Stimulated activated CD8-positive, alpha-beta memory T cell treated with anti-CD3 and anti-CD28 coated beads, Interleukin-4, amount 100 ng/mL, for 4 hours (primary cell): ENCODE results near the gene CCNA1.

Experiments used
- DNase-seq, 2 donors: peaks; one replicate each; pipeline ENCODE4 v3.0.0-alpha.2; 2020; ENCODE audit warnings: low read depth in 2 of 2, low spot score in 1 of 2

Gene CCNA1

GRCh38 chr13:36432106-36432544 lies at the start of gene CCNA1:
CCNA1 (plus strand) TSS chr13:36432495; CDS start chr13:36433057, 562 bp downstream.
- no peak for DNase-seq

- DNase-seq: no peak
Measured at GRCh38 chr13:36385489-36385888, 46.8 kb upstream of the CCNA1 start.

- no peak for DNase-seq
Measured at GRCh38 chr13:36395280-36395679, 37.0 kb upstream of the CCNA1 start.

- DNase-seq: no peak
Measured at GRCh38 chr13:36405151-36405550, 27.1 kb upstream of the CCNA1 start.

- no peak for DNase-seq
Measured at GRCh38 chr13:36412736-36413135, 19.6 kb upstream of the CCNA1 start.

GRCh38 chr13:36413161-36413560 lies 19.1 kb upstream of the CCNA1 start:
- DNase-seq: no peak

- no peak for DNase-seq
Measured at GRCh38 chr13:36414461-36414860, 17.8 kb upstream of the CCNA1 start.

- no peak for DNase-seq
Measured at GRCh38 chr13:36417331-36417730, 15.0 kb upstream of the CCNA1 start.

GRCh38 chr13:36418022-36418805 lies 14.1 kb upstream of the CCNA1 start:
- DNase-seq: no peak

GRCh38 chr13:36420437-36420891 lies 11.8 kb upstream of the CCNA1 start:
- DNase-seq: peak in 1 of 2 donors; percentile 32

GRCh38 chr13:36421447-36421846 lies 10.8 kb upstream of the CCNA1 start:
- DNase-seq: no peak

GRCh38 chr13:36428086-36428485 lies 4.2 kb upstream of the CCNA1 start:
- no peak for DNase-seq

GRCh38 chr13:36430247-36431203 lies 1.8 kb upstream of the CCNA1 start:
- no peak for DNase-seq

GRCh38 chr13:36431204-36432105 lies 840 bp upstream of the CCNA1 start:
- no peak for DNase-seq

GRCh38 chr13:36436811-36437210 lies 4.5 kb downstream of the CCNA1 start:
- DNase-seq: no peak

GRCh38 chr13:36438594-36439483 lies 6.5 kb downstream of the CCNA1 start:
- DNase-seq: no peak

- DNase-seq: no peak
Measured at GRCh38 chr13:36445278-36445677, 13.0 kb downstream of the CCNA1 start.

GRCh38 chr13:36445891-36446351 lies 13.6 kb downstream of the CCNA1 start:
- DNase-seq: no peak

GRCh38 chr13:36447501-36447900 lies 15.2 kb downstream of the CCNA1 start:
- no peak for DNase-seq

- DNase-seq: no peak
Measured at GRCh38 chr13:36450534-36450933, 18.2 kb downstream of the CCNA1 start.
